ENCODE measurements around the gene PSMD9. TPM values are rescaled to one million over a fixed set of nuclear protein-coding genes. Genes with fewer than 3 reads are reported as not detected.
"Not testable (repeated sequence)": the region's sequence is repeated elsewhere in the genome, so short reads cannot be mapped to it uniquely, and the experiment has no call there.

Gene PSMD9
- total and polyA plus RNA-seq, 4 donors: 39.6 to 134 (median 62.6) TPM

DNA sequence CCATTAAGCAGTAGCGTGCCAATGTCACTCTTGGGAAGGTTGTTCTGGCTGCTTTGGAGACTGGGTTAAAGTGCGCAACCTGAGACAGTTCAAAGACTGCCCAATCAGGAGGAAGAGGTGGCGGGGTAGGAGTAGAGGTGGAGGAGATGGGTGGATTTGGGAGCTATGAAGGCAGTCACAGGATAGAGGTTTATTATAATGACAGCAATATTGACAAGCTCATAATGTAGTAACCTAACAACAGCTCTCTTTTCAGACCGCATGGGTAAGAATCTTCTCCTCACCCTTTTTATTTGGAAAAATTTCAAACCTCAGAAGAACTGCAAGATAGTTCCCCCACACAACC lies 5.3 kb upstream of the PSMD9 start:
- WGBS, 2 donors: 63 to 80% methylated on average over 4 of the region's 4 CpGs
- Histone ChIP-seq H3K36me3 (ENCODE audit: control insufficient read depth in 4 of 4, insufficient read depth in 4 of 4, low read length in 4 of 4) (no peaks in the 10 kb centered on the region), H3K9me3 (ENCODE audit: control insufficient read depth in 4 of 4, insufficient read depth in 3 of 4, low read length in 3 of 4) (peaks cover 0 to 3% (median 0%) of the 10 kb centered on the region in 4 donors), H3K9ac (ENCODE audit: insufficient read depth in 1 of 2, low read length in 2 of 2) (no peak overlapping the region), H3K4me1 (ENCODE audit: control insufficient read depth in 5 of 5, insufficient read depth in 5 of 5, low read length in 5 of 5) (peaks cover 0 to 4% (median 0%) of the 10 kb centered on the region in 5 donors), H3K4me3 (no peak overlapping the region), H3K27me3 (ENCODE audit: control insufficient read depth in 3 of 3, insufficient read depth in 3 of 3, low read length in 2 of 3) (peaks cover 0 to 16% (median 14%) of the 10 kb centered on the region in 3 donors), H3K27ac (ENCODE audit: low read depth in 1 of 2, low read length in 1 of 2) (no peak overlapping the region)
- ATAC-seq (ENCODE audit: insufficient read depth, low FRiP score) (no peak), DNase-seq (no peak)
- TF ChIP-seq, protein P1, sequence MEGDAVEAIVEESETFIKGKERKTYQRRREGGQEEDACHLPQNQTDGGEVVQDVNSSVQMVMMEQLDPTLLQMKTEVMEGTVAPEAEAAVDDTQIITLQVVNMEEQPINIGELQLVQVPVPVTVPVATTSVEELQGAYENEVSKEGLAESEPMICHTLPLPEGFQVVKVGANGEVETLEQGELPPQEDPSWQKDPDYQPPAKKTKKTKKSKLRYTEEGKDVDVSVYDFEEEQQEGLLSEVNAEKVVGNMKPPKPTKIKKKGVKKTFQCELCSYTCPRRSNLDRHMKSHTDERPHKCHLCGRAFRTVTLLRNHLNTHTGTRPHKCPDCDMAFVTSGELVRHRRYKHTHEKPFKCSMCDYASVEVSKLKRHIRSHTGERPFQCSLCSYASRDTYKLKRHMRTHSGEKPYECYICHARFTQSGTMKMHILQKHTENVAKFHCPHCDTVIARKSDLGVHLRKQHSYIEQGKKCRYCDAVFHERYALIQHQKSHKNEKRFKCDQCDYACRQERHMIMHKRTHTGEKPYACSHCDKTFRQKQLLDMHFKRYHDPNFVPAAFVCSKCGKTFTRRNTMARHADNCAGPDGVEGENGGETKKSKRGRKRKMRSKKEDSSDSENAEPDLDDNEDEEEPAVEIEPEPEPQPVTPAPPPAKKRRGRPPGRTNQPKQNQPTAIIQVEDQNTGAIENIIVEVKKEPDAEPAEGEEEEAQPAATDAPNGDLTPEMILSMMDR (IDR thresholded peaks at IDR 0.05; ENCODE audit: control extremely low read depth, extremely low read depth): no peak

DNA sequence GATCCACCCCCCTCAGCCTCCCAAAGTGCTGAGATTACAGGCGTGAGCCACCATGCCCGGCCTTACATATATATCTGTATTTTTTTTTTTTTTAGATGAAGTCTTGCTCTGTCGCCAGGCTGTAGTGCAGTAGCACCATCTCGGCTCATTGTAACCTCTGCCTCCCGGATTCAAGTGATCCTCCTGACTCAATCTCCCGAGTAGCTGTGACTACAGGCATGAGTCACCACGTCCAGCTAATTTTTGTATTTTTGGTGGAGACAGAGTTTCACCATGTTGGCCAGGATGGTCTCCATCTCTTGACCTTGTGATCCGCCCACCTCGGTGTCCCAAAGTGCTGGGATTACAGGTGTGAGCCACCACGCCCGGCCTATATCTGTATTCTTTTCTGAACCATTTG lies 3.5 kb upstream of the PSMD9 start:
- not testable (repeated sequence) for ATAC-seq (ENCODE audit: insufficient read depth, low FRiP score); DNase-seq; H3K27ac ChIP-seq (ENCODE audit: low read depth in 1 of 2, low read length in 1 of 2); H3K4me3 ChIP-seq; H3K9ac ChIP-seq (ENCODE audit: insufficient read depth in 1 of 2, low read length in 2 of 2); H3K36me3 ChIP-seq (ENCODE audit: control insufficient read depth in 4 of 4, insufficient read depth in 4 of 4, low read length in 4 of 4); H3K9me3 ChIP-seq (ENCODE audit: control insufficient read depth in 4 of 4, insufficient read depth in 3 of 4, low read length in 3 of 4)
- Histone ChIP-seq H3K27me3 (ENCODE audit: control insufficient read depth in 3 of 3, insufficient read depth in 3 of 3, low read length in 2 of 3) (peaks cover 0 to 16% (median 14%) of the 10 kb centered on the region in 3 donors), H3K4me1 (ENCODE audit: control insufficient read depth in 5 of 5, insufficient read depth in 5 of 5, low read length in 5 of 5) (peaks cover 0 to 16% (median 7%) of the 10 kb centered on the region in 5 donors)
- WGBS, 2 donors: 88 to 96% methylated on average over 11 of the region's 11 CpGs

DNA sequence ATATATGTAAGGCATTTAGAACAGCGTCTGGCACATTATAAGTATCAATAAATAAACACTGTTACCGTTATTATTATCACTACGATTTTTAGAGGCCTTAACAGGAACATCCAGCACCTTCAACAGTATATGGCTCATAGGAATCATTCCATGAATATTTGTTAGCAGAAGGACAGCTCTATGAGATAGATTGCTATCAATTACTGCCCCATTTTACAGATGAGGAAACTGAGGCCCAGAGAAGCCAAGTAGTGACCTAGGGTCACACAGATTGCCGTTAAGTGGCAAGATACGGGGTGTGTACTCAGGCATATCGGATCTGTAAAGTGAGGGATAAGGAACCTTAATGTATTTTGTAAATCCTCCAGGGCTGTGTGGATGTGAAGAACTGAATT lies 510 bp upstream of the PSMD9 start:
- Histone ChIP-seq H3K9ac (ENCODE audit: insufficient read depth in 1 of 2, low read length in 2 of 2) (peak overlapping the region in 1 of 2 donors; percentile 23), H3K9me3 (ENCODE audit: control insufficient read depth in 4 of 4, insufficient read depth in 3 of 4, low read length in 3 of 4) (peaks cover 0 to 4% (median 0%) of the 10 kb centered on the region in 4 donors), H3K27me3 (ENCODE audit: control insufficient read depth in 3 of 3, insufficient read depth in 3 of 3, low read length in 2 of 3) (peaks cover 0 to 10% (median 10%) of the 10 kb centered on the region in 3 donors), H3K4me3 (peak overlapping the region; percentile 44), H3K36me3 (ENCODE audit: control insufficient read depth in 4 of 4, insufficient read depth in 4 of 4, low read length in 4 of 4) (peaks cover 0 to 7% (median 4%) of the 10 kb centered on the region in 4 donors), H3K4me1 (ENCODE audit: control insufficient read depth in 5 of 5, insufficient read depth in 5 of 5, low read length in 5 of 5) (peaks cover 0 to 17% (median 7%) of the 10 kb centered on the region in 5 donors), H3K27ac (ENCODE audit: low read depth in 1 of 2, low read length in 1 of 2) (peak overlapping the region in 1 of 2 donors; percentile 17)
- TF ChIP-seq, protein P1 (IDR thresholded peaks at IDR 0.05; ENCODE audit: control extremely low read depth, extremely low read depth): no peak
- ATAC-seq (ENCODE audit: insufficient read depth, low FRiP score) (no peak), DNase-seq (no peak)
- 54 to 60% methylated on average over 6 of the region's 6 CpGs for WGBS, 2 donors

DNA sequence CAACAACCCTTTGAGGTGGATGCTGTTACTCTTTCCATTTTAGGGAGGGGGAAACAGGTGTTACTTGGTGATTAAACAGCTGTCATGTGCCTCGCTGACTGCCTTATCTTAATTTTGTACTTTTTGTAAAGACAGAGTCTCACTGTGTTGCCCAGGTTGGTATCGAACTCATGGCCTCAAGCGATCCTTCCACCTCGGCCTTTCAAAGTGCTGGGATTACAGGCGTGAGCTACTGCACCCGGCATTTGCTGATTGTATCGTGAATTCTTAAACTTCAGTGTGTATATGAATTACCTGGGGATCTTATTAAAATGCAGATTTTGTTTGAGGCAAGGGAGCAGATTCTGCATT lies 659 bp downstream of the PSMD9 start:
- peak in 1 of 3 donors; percentile 4 for DNase-seq
- H3K4me3 ChIP-seq: peak overlapping the region; percentile 70
- 2 to 4% methylated on average over 7 of the region's 7 CpGs for WGBS, 2 donors
- ATAC-seq (ENCODE audit: insufficient read depth, low FRiP score): no peak
- peaks cover 0 to 11% (median 4%) of the 10 kb centered on the region in 4 donors for H3K36me3 ChIP-seq (ENCODE audit: control insufficient read depth in 4 of 4, insufficient read depth in 4 of 4, low read length in 4 of 4)
- peak overlapping the region; percentile 98 to 99 for H3K27ac ChIP-seq (ENCODE audit: low read depth in 1 of 2, low read length in 1 of 2)
- peaks cover 0 to 17% (median 7%) of the 10 kb centered on the region in 5 donors for H3K4me1 ChIP-seq (ENCODE audit: control insufficient read depth in 5 of 5, insufficient read depth in 5 of 5, low read length in 5 of 5)
- peaks cover 0 to 4% (median 0%) of the 10 kb centered on the region in 4 donors for H3K9me3 ChIP-seq (ENCODE audit: control insufficient read depth in 4 of 4, insufficient read depth in 3 of 4, low read length in 3 of 4)
- H3K9ac ChIP-seq (ENCODE audit: insufficient read depth in 1 of 2, low read length in 2 of 2): peak overlapping the region; percentile 38 to 98
- TF ChIP-seq, protein P1 (IDR thresholded peaks at IDR 0.05; ENCODE audit: control extremely low read depth, extremely low read depth): no peak
- peaks cover 0 to 6% (median 5%) of the 10 kb centered on the region in 3 donors for H3K27me3 ChIP-seq (ENCODE audit: control insufficient read depth in 3 of 3, insufficient read depth in 3 of 3, low read length in 2 of 3)

DNA sequence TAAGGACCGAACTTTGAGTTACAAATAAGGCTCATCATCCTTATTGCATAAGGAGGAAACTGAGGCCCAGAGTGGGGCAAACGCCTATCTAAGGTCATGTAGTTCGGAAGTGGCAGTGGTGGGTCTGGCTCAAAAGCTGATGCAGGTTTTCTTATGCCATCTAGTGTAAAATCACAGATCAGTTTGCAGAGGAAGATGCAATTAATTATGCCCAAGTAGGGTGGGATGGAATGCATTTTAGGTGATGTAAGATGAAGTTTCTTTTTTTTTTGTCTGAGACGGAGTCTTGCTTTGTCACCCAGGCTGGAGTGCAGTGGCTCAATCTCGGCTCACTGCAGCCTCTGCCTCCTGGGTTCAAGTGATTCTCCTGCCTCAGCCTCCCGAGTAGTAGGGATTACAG lies 1.1 kb downstream of the PSMD9 start:
- Histone ChIP-seq H3K9ac (ENCODE audit: insufficient read depth in 1 of 2, low read length in 2 of 2) (peak overlapping the region in 1 of 2 donors; percentile 98), H3K27ac (ENCODE audit: low read depth in 1 of 2, low read length in 1 of 2) (peak overlapping the region in 1 of 2 donors; percentile 99), H3K4me1 (ENCODE audit: control insufficient read depth in 5 of 5, insufficient read depth in 5 of 5, low read length in 5 of 5) (peaks cover 0 to 17% (median 7%) of the 10 kb centered on the region in 5 donors), H3K36me3 (ENCODE audit: control insufficient read depth in 4 of 4, insufficient read depth in 4 of 4, low read length in 4 of 4) (peaks cover 0 to 11% (median 5%) of the 10 kb centered on the region in 4 donors)
- WGBS, 2 donors: 37 to 41% methylated on average over 6 of the region's 6 CpGs
- DNase-seq; H3K4me3 ChIP-seq; H3K9me3 ChIP-seq (ENCODE audit: control insufficient read depth in 4 of 4, insufficient read depth in 3 of 4, low read length in 3 of 4); H3K27me3 ChIP-seq (ENCODE audit: control insufficient read depth in 3 of 3, insufficient read depth in 3 of 3, low read length in 2 of 3); ATAC-seq (ENCODE audit: insufficient read depth, low FRiP score): not testable (repeated sequence)

All from lung (tissue), 12 donors.